GM21367 (cell line): ENCODE measurements around the gene ESRRA.

Source experiments
- ATAC-seq: cut with Tn5 transposase; IDR thresholded peaks from one replicate; pipeline ENCODE4 v1.9.1; 2021; ENCODE audit not compliant: unreplicated experiment

ESRRA gene

DNA sequence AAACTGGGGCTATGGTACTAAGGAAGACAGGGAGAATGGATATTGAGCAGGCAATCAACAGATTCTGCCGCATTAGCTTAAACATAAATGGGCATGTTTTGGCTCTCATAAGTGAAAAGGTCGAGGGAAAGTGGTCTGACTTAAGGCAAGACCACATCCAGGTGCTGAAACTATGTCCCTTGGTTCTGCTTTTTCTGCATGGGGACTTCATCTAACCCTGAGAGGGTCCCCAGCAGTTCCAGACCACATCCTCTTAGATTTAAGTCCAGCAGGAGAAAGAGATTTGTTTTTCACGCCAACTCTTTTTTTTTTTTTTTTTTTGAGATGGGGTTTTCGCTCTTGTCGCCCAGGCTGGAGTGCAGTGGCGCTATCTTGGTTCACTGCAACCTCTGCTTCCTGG is 59.1 kb downstream of the ESRRA start:
- no peak for ATAC-seq

DNA sequence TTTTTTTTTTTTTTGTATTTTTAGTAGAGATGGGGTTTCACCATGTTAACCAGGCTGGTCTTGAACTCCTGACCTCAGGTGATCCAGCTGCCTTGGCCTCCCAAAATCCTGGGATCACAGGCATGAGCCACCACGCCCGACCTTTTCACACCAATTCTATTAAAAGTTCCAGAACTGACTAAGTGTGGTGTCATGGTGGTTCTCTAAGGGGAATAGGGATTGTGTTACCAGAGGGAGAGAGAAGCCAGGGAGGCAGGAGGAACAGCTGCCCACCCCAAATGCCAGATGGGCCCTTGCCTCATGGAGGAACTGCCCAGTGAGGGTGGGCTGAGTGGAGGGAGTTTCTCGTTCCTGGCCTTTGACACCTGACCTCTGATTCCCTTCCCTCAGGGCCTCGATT is 59.6 kb downstream of the ESRRA start:
- ATAC-seq: no peak
